H7 (cell line): ENCODE measurements around the gene SLCO4A1. TPM values are rescaled to one million over a fixed set of nuclear protein-coding genes. Genes with fewer than 3 reads are reported as not detected.

Experiments
- DNase-seq: peaks from one replicate; pipeline ENCODE4 v3.0.0; 2012
- H3K27me3 ChIP-seq: 2 replicates; pipeline ENCODE4 v1.6.0; 2011; ENCODE audit warnings: mild to moderate bottlenecking, low read length; ENCODE audit not compliant: control insufficient read depth, insufficient read depth
- H3K36me3 ChIP-seq: replicated peaks from 2 replicates; pipeline ENCODE4 v1.5.1; 2011; ENCODE audit warnings: low read length; ENCODE audit not compliant: control insufficient read depth, insufficient read depth
- H3K4me3 ChIP-seq: 2 replicates; pipeline ENCODE4 v1.5.1; 2011; ENCODE audit warnings: low read depth, mild to moderate bottlenecking, control low read depth, low read length, moderate library complexity; ENCODE audit not compliant: insufficient read depth
- total RNA-seq: library from RNA; depleted of rRNA; stranded (reverse); fragments of >200 nt; shearing (Covaris generic); gene quantifications from 2 replicates; pipeline ENCODE4 v1.2.3, GENCODE V29; 2014

The SLCO4A1 gene
- total RNA-seq, 1 experiment from 2014 or later: 14.6 TPM

DNA sequence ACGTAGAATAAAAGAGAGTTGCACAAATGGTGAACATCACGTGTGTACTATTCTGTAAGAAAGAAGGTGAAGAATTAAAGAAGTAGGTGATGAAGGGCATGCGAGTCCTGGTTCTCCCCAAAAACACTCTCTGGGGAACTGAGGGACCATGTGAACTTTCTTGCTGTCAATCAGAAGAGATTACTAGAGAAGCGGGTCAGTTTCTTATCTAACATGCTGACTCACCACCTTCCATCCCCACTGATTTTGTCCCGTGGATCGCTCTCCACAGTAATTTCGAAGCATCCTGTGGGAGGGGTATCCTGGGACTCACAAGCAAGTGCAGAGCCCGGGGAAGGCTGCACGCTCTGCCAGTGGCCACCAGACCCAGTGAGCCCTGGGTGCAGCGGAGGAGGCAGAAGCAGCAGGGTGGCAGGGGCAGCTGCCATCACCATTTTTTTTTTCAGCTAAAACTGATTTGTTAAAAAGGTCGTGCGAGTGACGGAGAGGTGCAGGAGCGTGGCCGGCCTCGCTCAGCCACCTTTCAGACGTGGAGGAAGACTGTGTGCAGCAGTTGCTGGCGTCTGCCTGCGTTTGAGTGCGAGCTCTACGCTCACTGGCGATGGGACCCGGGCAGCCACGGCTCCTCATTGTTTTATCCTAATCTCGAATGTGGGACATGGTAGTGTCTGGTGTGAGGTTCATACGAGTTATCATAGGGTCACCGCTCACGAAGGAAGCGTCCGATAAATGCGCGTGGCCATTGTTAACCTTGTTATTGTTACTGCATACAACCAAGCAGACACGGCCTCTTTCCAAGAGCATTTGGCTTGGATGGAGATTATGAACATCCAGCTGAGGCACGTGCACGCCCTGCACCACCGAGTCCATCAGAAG lies 28.0 kb upstream of the SLCO4A1 start:
- no peak for DNase-seq
- H3K4me3 ChIP-seq: no peak overlapping the region
- H3K36me3 ChIP-seq: no peaks in the 10 kb centered on the region
- no peaks in the 10 kb centered on the region for H3K27me3 ChIP-seq

DNA sequence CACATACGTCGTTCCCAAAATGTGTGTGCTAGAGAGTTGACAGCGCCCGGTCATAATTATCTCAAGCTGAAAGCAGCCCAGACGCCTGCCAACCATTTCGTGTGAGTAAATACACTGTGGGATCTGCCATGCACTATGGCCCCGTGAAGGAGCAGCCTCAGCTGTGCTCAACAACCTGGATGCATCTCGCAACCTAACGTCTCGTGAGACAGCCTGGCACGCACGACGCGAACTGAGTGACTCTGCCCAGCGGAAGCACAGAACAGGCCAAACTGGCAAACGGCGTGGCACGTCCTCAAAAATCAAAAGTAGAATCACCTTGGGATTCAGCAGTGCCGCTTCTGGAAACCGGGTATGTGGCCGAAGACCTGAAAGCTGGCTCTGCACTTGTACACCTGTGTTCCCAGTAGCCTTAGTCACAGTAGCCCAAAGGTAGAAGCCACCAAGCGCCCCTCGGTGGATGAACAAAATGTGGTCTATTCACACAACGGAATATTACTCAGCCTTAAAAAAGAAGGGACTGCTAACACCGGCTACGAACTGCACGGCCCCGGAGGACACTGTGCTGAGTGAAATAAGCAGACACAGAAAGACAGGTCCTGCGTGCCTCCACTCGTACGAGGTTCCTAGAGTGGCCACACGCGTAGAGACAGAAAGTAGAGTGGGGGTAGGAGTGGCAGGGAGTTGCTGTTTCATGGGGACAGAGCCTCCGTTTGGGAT lies 27.2 kb upstream of the SLCO4A1 start:
- H3K27me3 ChIP-seq: no peaks in the 10 kb centered on the region

DNA sequence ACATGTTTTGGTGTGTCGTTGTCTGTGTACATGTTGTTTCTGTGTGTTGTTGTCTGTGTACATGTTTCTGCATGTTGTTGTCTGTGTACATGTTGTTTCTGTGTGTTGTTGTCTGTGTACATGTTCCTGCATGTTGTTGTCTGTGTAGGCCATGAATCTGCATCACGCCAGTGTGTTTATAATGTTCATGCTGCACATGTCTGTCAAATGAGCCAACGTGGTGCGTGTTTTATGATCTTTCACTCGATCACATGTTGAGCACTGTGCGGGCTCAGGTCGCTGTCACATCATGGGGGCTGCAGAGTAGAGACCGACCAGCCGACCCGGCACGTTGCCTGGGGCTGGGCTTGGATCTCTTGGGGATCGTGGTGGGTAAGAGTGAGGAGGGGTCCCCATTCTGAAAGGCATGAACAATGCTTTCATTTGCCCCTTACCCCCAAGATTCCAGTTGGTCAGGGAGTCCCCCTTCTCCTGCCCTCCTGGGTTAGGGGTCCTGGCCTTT lies 26.5 kb upstream of the SLCO4A1 start:
- DNase-seq: no peak
- no peaks in the 10 kb centered on the region for H3K36me3 ChIP-seq
- H3K4me3 ChIP-seq: no peak overlapping the region
- no peaks in the 10 kb centered on the region for H3K27me3 ChIP-seq

More for the DNA sequence above, 27.2 kb upstream of the SLCO4A1 start:
- no peak for DNase-seq
- H3K36me3 ChIP-seq: no peaks in the 10 kb centered on the region
- H3K4me3 ChIP-seq: no peak overlapping the region

DNA sequence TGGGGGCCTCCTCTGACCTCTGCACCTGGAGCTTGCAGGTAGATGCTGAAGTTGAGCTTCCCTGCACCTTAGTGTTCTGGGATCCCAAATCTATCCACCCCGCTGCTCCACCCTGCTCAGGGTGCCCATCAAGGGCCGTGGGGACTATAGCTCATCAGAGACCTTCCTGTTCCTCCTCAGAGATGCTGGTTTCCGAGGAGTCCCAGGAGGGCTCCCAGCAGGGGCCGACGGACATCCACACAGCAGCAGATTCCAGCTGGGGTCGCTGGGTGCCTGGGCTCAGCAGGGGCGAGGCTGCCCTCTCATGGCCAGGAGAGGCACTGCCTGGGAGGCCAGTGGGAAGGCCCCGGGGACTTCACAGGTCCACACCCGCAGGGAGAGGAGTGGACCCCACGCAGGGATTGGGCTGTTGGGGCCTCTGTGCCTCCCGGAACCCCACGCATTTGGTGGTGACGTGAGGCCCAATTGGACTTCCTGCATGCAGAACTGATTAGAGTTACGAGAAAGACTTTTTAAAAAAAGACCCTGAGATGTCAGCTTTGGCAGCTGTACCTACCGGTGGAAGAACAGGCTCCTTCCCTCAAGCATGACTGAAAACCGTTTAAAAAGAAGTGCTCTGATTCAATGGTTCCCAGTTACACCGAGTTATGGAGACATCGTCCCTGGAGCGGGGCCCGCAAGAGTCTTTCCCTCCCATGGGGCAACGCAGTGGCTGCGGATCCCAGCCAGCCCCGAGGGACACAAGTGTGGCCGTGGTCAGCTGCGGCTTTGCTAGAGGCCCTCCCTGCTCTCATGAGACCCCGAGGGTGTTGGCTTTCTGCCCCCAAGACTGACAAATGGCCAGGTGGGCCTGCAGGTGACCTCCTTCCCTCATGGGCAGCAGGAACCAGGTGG lies 25.3 kb upstream of the SLCO4A1 start:
- Histone ChIP-seq H3K4me3 (no peak overlapping the region), H3K36me3 (no peaks in the 10 kb centered on the region), H3K27me3 (no peaks in the 10 kb centered on the region)
- peak; percentile 96 for DNase-seq

DNA sequence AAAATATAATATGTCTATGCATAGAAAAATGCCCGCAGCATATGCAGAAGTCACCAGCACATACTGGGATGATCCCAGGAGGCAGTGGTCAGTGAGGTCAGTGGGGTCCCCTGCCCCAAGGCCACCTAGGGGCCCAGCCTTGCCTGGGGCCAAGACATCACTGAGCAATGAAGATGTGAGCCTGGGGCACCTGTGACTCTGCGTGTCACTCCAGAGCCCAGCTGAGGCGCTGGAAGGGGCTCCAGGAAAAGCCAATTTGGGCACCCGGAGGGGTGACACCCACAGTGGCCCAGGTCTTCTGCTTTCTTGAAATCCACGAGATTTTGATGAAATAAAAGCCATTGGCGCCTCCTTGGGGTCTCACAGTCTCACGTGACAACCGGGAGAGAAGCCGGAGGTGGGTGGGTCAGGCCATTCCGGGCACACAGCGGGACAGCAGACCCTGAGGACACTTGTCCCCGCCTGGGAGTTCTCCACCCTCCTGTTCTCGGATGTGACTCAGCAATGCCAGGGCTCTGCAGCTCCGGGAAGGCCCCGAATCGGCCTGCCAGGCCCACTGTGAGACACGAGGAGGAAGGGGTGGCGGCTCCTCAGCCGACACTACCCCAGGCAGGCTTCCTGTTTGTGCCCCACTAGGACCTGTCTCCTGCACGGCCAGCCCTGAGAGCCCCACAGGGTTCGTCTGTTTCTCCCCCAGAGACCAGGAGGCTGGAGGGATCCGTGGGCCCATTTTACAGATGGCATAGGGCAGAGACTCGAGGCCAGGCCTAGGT lies 24.4 kb upstream of the SLCO4A1 start:
- Histone ChIP-seq H3K4me3 (no peak overlapping the region), H3K36me3 (no peaks in the 10 kb centered on the region), H3K27me3 (no peaks in the 10 kb centered on the region)
- no peak for DNase-seq

DNA sequence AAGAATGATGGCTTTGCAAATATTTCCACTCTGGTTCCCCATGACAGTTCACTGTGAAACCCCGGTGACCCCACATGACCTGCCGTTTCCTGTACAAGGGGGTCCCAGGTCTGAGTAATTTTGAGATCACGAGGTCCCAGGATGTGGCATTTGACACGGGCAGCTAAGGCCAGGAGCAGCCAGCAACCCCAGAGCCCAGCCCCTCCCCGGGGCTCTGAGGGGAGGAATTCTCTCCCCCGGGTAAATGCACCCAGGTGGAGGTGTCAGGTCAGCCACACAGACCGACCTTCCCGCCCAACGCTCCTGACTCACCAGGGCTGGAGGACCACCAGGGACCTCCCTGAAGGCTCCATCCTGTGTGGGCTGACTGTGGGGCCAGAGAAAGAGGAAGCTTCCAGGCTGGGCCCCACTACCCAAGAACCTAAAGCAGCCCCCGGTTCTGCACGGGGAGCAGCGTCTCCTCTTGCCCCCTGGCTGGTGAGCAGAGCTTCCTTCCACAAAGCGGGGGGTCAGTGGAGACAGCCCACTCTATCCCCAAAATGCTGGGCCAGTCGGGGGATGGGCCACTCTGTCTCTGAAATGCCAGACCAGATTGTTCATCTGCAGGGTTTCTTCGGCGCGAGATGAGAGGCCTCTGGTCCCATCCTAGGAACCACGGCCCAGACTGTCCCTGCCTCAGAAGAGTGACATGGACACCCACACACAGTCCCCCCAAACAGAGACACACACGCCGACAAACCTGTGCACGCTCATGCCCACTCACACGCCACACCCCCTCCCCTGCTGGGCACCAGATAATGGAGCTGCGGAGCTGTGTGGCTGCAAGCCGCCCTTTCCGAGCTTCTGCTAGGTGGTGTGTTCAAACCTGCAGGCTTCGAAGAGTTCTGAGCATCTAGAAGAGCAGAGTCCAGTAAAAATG lies 23.4 kb upstream of the SLCO4A1 start:
- no peak overlapping the region for H3K4me3 ChIP-seq
- H3K36me3 ChIP-seq: no peaks in the 10 kb centered on the region
- H3K27me3 ChIP-seq: no peaks in the 10 kb centered on the region
- DNase-seq: peak; percentile 66

DNA sequence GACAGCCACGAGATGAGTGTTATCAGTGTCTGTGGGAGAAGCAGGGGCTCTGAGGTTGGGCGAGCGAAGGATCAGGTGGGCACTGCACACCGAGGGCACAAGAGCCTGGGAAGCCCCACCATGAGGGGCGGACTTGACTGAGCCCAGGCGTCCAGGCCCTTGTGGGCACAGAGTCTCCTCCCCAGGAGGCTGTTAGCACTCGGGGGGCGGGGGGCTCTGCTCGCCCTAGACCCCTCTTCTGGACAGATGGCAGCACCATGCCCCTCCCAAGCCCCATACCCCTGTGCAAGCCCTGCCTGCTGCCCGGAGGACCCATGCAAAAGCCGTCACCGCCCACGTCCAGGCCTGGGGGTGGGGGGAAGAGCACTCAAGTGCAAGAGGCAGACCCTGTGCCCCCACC lies 21.7 kb upstream of the SLCO4A1 start:
- H3K27me3 ChIP-seq: no peaks in the 10 kb centered on the region
- H3K4me3 ChIP-seq: no peak overlapping the region
- DNase-seq: no peak

DNA sequence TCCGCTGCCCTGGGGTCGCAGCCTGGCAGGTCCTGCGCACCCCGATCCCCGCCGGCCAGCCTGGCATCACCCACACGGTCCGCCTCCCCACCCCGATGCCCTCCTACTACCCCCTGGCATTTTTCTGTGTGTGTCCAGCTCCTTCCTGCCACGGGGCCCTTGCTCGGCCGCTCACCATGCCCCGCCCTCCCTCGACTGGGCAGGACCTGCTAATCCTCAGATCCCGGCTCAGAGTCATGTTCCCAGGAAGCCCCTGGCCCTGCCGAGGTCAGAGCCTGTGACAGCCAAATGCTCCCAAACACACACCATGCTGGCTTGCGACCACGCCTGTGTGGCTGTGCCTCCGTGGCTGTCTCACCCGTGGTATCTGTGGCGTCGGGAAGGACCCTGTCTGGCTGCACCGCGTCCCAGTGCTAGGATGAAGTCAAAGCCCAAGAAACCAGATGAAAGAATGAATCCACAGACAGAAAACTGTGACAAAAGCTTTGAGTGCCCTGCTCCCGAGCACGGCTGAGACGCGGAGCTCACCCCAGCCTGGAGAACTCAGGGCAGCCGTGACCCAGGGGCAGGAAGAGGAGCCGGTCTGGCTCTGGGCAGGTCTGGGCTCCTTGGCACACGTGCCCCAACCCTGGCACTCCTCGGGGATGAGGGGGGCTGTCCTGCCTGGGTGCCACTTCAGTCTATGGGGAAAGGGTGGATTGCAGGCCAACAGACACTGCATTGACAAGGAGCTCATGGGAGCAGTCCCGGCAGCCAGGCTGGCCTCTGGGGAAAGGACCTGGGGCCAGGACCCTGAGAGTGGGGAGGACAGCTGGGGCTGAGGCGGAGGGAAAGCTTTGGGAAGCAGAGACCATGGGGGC lies 20.8 kb upstream of the SLCO4A1 start:
- no peak for DNase-seq
- H3K36me3 ChIP-seq: no peaks in the 10 kb centered on the region
- H3K27me3 ChIP-seq: no peaks in the 10 kb centered on the region
- no peak overlapping the region for H3K4me3 ChIP-seq

More for the DNA sequence above, 21.7 kb upstream of the SLCO4A1 start:
- H3K36me3 ChIP-seq: no peaks in the 10 kb centered on the region

DNA sequence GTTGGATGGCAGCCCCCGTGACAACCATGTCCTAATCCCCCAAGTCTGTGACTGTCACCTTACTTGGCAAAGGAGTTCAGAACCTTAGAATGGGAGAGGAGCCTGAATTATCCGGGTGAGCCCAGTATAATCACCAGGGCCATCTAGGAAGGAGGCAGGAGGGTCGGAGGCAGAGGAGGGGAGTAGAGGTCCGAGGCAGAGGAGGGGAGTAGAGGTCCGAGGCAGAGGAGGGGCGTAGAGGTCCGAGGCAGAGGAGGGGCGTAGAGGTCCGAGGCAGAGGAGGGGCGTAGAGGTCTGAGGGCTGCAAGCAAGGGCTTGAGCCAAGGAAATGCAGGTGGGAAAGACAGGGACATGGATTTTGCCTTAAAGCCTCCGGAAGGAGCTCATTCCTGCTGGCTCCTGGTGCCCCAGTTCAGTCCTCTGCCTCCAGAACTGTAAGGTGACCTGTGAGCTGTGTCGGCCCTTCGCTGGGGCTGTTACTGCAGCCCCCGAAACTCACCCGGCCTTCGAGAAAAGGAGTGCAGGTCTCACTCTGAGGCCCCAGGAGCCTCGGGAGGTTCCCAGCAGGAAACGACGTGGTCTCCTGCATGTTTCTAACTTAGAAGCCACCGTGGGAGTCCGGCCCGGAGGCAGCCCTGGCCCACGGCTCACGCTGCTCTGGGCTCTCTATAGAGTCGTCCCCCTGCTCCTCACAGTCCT lies 20.0 kb upstream of the SLCO4A1 start:
- Histone ChIP-seq H3K27me3 (no peaks in the 10 kb centered on the region), H3K36me3 (no peaks in the 10 kb centered on the region), H3K4me3 (no peak overlapping the region)
- no peak for DNase-seq

DNA sequence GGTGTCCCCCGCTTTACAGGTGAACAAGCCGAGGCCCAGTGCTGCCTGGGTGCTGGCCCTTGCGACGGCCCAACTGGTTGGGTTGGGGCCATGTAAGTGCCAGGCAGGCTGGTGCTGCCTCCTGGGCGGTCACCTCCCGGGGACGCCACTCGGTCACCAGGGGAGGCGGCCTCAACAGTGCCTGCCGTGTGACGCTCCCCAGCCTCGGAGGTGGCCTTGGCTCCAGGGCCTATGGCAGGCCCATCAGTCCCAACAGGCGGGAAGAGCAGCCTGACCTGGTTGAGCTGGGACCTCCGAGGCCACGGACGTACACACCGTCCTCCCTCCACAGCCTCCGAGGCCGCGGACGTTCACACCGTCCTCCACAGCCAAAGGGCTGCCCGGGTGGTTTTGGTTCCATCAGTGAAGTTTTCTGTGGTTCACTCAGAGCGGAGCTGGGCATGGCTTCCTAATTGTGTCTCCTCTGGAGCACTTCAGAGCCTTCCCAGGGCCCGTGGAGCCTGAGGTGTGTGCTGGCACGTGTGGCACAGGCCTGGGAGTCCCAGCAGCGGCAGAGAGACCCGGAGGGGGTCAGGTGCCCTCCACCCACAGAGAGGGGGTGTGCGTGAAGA lies 19.3 kb upstream of the SLCO4A1 start:
- H3K36me3 ChIP-seq: no peaks in the 10 kb centered on the region
- H3K27me3 ChIP-seq: no peaks in the 10 kb centered on the region
- H3K4me3 ChIP-seq: no peak overlapping the region
- peak; percentile 66 for DNase-seq

DNA sequence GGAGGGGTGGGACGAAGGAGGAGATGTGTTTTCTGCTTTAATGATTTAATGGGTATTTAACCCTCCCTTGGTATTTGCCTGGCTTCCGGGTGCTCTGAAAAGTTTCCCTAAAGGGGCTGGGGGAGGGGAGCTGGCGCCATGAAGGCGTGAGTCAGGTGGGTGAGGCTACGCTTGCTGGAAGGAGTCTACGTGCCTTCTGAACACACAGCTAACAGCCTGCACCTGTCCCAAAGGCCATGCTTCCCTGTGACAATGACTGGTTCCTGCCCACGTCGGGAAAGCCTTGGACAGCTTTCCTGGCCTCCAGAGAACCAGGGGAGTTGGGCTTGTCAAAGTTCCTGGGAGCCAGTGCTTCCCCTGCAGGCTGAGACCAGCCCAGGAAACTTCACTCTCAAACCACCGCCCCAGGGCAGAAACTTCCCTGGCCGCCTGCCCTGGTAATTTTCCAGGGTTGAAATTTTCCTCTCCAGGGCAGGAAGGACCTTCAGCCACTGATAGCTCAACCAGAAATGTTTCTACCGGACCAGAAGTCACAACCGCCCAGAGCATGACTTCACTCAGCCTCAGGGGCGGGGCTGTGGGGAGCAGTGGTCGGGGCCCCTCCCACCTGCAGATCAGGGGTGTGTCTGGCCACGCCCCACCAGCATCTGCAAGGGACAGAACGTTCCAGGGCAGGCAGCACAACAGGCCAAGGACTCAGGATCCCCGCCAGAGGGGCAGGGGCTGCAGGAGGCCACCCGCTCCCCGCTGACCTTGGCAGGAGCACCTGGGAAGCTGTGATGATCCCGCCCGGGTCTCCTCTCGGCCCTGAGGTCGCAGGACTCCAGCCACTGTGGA lies 18.6 kb upstream of the SLCO4A1 start:
- Histone ChIP-seq H3K4me3 (no peak overlapping the region), H3K27me3 (no peaks in the 10 kb centered on the region), H3K36me3 (no peaks in the 10 kb centered on the region)
- peak; percentile 100 for DNase-seq
